Tibial artery (tissue), 4 donors: ENCODE data around the gene EFR3B.

Experiments
- DNase-seq, 2 donors: peaks; one replicate each; pipeline ENCODE4 v3.0.0-alpha.2; 2019
- H3K27ac ChIP-seq, 2 donors: fragments of 200-600 bp; sonication (generic) in 1 of 2; 1 replicate in 1 of 2; 2 replicates in 1 of 2; pipeline ENCODE4 v1.5.1; 2018 to 2019; ENCODE audit warnings: mild to moderate bottlenecking in 1 of 2
- H3K27me3 ChIP-seq, 2 donors: fragments of 200-600 bp; sonication (generic) in 1 of 2; one replicate each; pipeline versions ENCODE4 v1.5.1 to v1.6.0; 2016 to 2019
- H3K36me3 ChIP-seq, 3 donors: fragments of 200-600 bp; sonication (generic) in 2 of 3; one replicate each; pipeline ENCODE4 v1.5.1; 2016 to 2019; ENCODE audit warnings: mild to moderate bottlenecking in 2 of 3
- H3K4me1 ChIP-seq, 4 donors: fragments of 200-600 bp; sonication (generic) in 2 of 4; 1 replicate in 3 of 4; 2 replicates in 1 of 4; pipeline ENCODE4 v1.5.1; 2016 to 2019
- H3K4me3 ChIP-seq, 2 donors: fragments of 200-600 bp; sonication (generic) in 1 of 2; 1 replicate in 1 of 2; 2 replicates in 1 of 2; pipeline ENCODE4 v1.5.1; 2018 to 2019; ENCODE audit warnings: mild to moderate bottlenecking in 2 of 2
- H3K9me3 ChIP-seq, 3 donors: fragments of 200-600 bp; sonication (generic) in 1 of 3; one replicate each; pipeline ENCODE4 v1.5.1; 2016 to 2019
- CTCF ChIP-seq, 2 experiments: fragments of 200-600 bp in 1 of 2; fragments of 450-650 bp in 1 of 2; IDR thresholded peaks; one replicate each; pipeline ENCODE4 v1.5.1; 2017 to 2019; ENCODE audit warnings: antibody characterized with exemption in 2 of 2, mild to moderate bottlenecking in 1 of 2, moderate library complexity in 1 of 2
- intact Hi-C: fragments of 100-400 bp; cut with DNase I; formaldehyde crosslinking; loops from one replicate; pipeline ENCODE4 v1.15.0; 2023; ENCODE audit warnings: low total_unique reads

Gene EFR3B

GRCh38 chr2:25036221-25036559 is 5.7 kb upstream of the EFR3B start:
- intact Hi-C loops = no loop called here

DNA sequence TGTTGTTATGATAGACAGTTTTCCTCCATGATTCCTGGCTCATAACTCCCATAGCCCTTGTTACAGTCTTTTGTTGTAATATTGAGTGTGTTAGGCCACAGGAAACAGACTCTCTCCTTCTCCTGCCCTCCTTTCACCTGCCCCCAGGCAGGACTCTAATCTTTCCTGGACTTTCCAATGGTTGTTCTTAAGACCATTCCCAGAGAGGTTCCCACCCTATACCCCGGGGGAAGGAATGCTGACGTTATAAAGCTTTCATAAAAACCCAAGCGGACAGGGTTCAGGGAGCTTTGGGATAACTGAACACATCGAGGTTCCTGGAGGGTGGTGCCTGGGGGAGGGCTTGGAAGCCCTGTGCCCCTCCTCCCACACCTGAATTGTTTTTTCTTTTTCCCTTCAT is 2.8 kb upstream of the EFR3B start:
- no peak overlapping the region for H3K4me3 ChIP-seq
- no peaks in the 10 kb centered on the region for H3K27me3 ChIP-seq
- H3K36me3 ChIP-seq = no peaks in the 10 kb centered on the region
- TF ChIP-seq CTCF (IDR thresholded peaks at IDR 0.05) = no peak
- no peaks in the 10 kb centered on the region for H3K9me3 ChIP-seq
- no peak overlapping the region for H3K27ac ChIP-seq
- intact Hi-C loops = no loop called here
- DNase-seq = no peak
- H3K4me1 ChIP-seq = peaks cover 0 to 26% (median 14%) of the 10 kb centered on the region in 4 donors

More at GRCh38 chr2:25036221-25036559, 5.7 kb upstream of the EFR3B start:
- TF ChIP-seq CTCF (IDR thresholded peaks at IDR 0.05) = no peak
- Histone ChIP-seq H3K27ac (no peak overlapping the region), H3K4me3 (no peak overlapping the region), H3K27me3 (no peaks in the 10 kb centered on the region), H3K9me3 (no peaks in the 10 kb centered on the region), H3K4me1 (peaks cover 0 to 1% (median under 1%) of the 10 kb centered on the region in 4 donors), H3K36me3 (no peaks in the 10 kb centered on the region)
- DNase-seq = no peak

GRCh38 chr2:25041307-25041927 is 459 bp upstream of the EFR3B start:
- Histone ChIP-seq H3K4me3 (peak overlapping the region; percentile 59 to 77), H3K27ac (peak overlapping the region in 1 of 2 donors; percentile 68), H3K9me3 (no peaks in the 10 kb centered on the region), H3K36me3 (no peaks in the 10 kb centered on the region), H3K4me1 (peaks cover 0 to 26% (median 14%) of the 10 kb centered on the region in 4 donors), H3K27me3 (no peaks in the 10 kb centered on the region)
- peak; percentile 29 to 74 for DNase-seq
- peak in 1 of 2 experiments; percentile 11 for TF ChIP-seq CTCF (IDR thresholded peaks at IDR 0.05)
- intact Hi-C loops = loop anchor here (5.0 kb wide), 2 partner anchors 64 to 91 kb away; no protein-coding TSS in a partner anchor

- intact Hi-C loops = loop anchor here (5.0 kb wide), 2 partner anchors 65 to 90 kb away; no protein-coding TSS in a partner anchor
- TF ChIP-seq CTCF (IDR thresholded peaks at IDR 0.05) = no peak
- no peaks in the 10 kb centered on the region for H3K27me3 ChIP-seq
- peak; percentile 34 to 69 for DNase-seq
- H3K36me3 ChIP-seq = no peaks in the 10 kb centered on the region
- peaks cover 0 to 26% (median 14%) of the 10 kb centered on the region in 4 donors for H3K4me1 ChIP-seq
- H3K27ac ChIP-seq = peak overlapping the region; percentile 47 to 69
- H3K4me3 ChIP-seq = peak overlapping the region; percentile 59 to 77
- H3K9me3 ChIP-seq = no peaks in the 10 kb centered on the region
Measured at GRCh38 chr2:25042321-25043240, 705 bp downstream of the EFR3B start.

DNA sequence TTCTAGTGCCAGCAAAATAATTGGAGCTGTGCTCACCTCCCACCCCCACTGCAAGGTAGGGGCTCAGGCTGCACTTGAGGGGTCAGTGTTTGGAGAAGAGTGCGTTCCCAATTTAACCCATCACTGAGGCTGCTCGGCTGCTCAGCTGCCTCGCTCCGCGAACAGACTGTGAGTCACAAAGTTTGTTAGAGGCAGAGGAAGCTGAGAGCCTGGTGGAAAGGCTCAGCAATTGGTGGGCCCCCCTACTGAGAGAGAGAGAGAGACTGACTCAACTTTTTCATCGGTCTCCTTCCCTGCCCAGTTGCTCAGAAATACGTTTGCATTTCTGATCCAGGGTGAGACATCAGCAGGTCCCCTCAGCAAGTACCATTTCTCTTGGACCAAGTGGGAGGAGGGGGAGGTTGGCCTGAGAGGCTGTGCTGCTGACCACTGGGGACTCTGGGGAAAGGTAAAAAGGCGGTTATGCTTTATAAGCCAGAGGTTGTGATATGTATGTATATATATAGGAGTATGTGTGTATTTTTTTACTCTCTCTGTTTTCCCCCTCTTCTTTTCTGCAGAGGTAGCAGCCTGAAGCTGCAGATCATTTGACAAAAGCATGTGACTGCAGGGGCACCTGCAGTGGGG is 1.5 kb downstream of the EFR3B start:
- intact Hi-C loops = loop anchor here (5.0 kb wide), 2 partner anchors 66 to 89 kb away; no protein-coding TSS in a partner anchor
- Histone ChIP-seq H3K9me3 (no peaks in the 10 kb centered on the region), H3K36me3 (no peaks in the 10 kb centered on the region), H3K4me3 (peak overlapping the region; percentile 59 to 77), H3K27ac (no peak overlapping the region), H3K27me3 (no peaks in the 10 kb centered on the region), H3K4me1 (peaks cover 0 to 26% (median 14%) of the 10 kb centered on the region in 4 donors)
- no peak for TF ChIP-seq CTCF (IDR thresholded peaks at IDR 0.05)
- no peak for DNase-seq
